Common myeloid progenitor, CD34-positive (primary cell): ENCODE measurements around the gene NCF4.

ENCODE experiments used
- CTCF ChIA-PET: fragments of 350-600 bp; sonication (Branson Sonifier 250); formaldehyde crosslinking; loops from one replicate; lab custom pipeline; 2021; ENCODE audit warnings: antibody characterized with exemption; lab: Charles Lee
- POLR2A ChIA-PET: fragments of 350-600 bp; sonication (Branson Sonifier 250); formaldehyde crosslinking; loops from one replicate; lab custom pipeline; 2021; ENCODE audit warnings: antibody characterized with exemption; lab: Charles Lee
- DNase-seq, 3 donors: peaks; one replicate each; pipeline versions ENCODE4 v3.0.0 to v3.0.0-alpha.2; 2013
- H3K27ac ChIP-seq, 2 experiments: 1 replicate in 1 of 2; 2 replicates in 1 of 2; pipeline ENCODE4 v1.7.0; 2013; ENCODE audit warnings: inconsistent platforms in 2 of 2, low read length in 2 of 2, mild to moderate bottlenecking in 2 of 2, low read depth in 1 of 2, moderate library complexity in 1 of 2; ENCODE audit not compliant: severe bottlenecking in 2 of 2, insufficient read depth in 1 of 2, poor library complexity in 1 of 2
- H3K27me3 ChIP-seq, 5 experiments: replicated peaks in 2 of 5; 1 replicate in 3 of 5; 2 replicates in 2 of 5; pipeline versions ENCODE4 v1.6.1 to v1.7.0; 2013; ENCODE audit warnings: low read length in 4 of 5, mild to moderate bottlenecking in 2 of 5, moderate library complexity in 2 of 5, inconsistent platforms in 1 of 5; ENCODE audit not compliant: insufficient read depth in 5 of 5, control insufficient read depth in 4 of 5
- H3K36me3 ChIP-seq, 4 experiments: 1 replicate in 2 of 4; 2 replicates in 2 of 4; pipeline versions ENCODE4 v1.6.1 to v1.7.0; 2013; ENCODE audit warnings: low read length in 3 of 4, control low read depth in 1 of 4, mild to moderate bottlenecking in 1 of 4; ENCODE audit not compliant: control insufficient read depth in 4 of 4, insufficient read depth in 4 of 4
- H3K4me1 ChIP-seq, 4 experiments: 1 replicate in 3 of 4; 2 replicates in 1 of 4; pipeline versions ENCODE4 v1.6.1 to v1.7.1; 2013; ENCODE audit warnings: low read length in 3 of 4, mild to moderate bottlenecking in 3 of 4, control low read depth in 1 of 4, inconsistent platforms in 1 of 4, moderate library complexity in 1 of 4; ENCODE audit not compliant: control insufficient read depth in 4 of 4, insufficient read depth in 4 of 4; ENCODE audit errors: control extremely low read depth in 1 of 4
- H3K4me3 ChIP-seq, 7 experiments: 1 replicate in 4 of 7; 2 replicates in 3 of 7; pipeline versions ENCODE4 v1.5.1 to v1.7.0; 2013; ENCODE audit warnings: mild to moderate bottlenecking in 7 of 7, low read length in 6 of 7, moderate library complexity in 6 of 7, inconsistent platforms in 2 of 7, low read depth in 2 of 7, control low read depth in 1 of 7; ENCODE audit not compliant: insufficient read depth in 4 of 7, control insufficient read depth in 1 of 7; ENCODE audit errors: extremely low read depth in 1 of 7
- H3K9me3 ChIP-seq, 5 experiments: 1 replicate in 4 of 5; 2 replicates in 1 of 5; pipeline versions ENCODE4 v1.6.1 to v1.7.1; 2013; ENCODE audit warnings: low read length in 4 of 5, mild to moderate bottlenecking in 2 of 5, inconsistent platforms in 1 of 5, low read depth in 1 of 5, moderate library complexity in 1 of 5; ENCODE audit not compliant: control insufficient read depth in 4 of 5, insufficient read depth in 2 of 5; ENCODE audit errors: control extremely low read depth in 1 of 5
- WGBS: methylation state at CpG from one replicate; pipeline ENCODE4 v1.1.5; 2013; ENCODE audit not compliant: insufficient coverage; 5-methylcytosine and 5-hydroxymethylcytosine counted together

NCF4 gene

DNA sequence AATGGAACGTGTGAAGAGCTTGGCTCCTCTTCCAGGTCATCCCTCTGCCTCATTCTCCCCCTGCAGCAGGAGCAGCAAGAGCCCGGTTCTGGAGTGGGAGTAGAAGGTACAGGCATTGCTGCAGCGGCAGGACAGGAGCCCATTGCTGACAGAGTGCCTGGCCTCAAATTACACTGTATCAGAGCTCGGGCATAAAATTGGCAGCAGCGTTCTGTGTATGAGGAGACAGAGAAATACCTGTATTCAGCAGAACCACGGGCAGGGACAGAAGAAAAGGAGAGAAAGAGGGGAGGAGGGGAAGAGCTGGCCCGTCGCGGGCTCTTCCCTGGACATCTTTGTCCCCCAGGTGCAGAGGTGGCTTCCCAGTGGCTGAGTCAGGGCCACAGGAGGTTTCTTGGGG, 2.6 kb upstream of the NCF4 start:
- peaks cover 0 to 6% (median 0%) of the 10 kb centered on the region in 4 experiments for H3K36me3 ChIP-seq
- H3K9me3 ChIP-seq: no peaks in the 10 kb centered on the region
- POLR2A ChIA-PET: no interaction called here
- H3K4me1 ChIP-seq: peaks cover 9 to 78% (median 53%) of the 10 kb centered on the region in 4 experiments
- 96% methylated on average over 9 of the region's 9 CpGs for WGBS
- DNase-seq: no peak
- H3K27me3 ChIP-seq: no peaks in the 10 kb centered on the region
- no peak overlapping the region for H3K27ac ChIP-seq
- CTCF ChIA-PET: interaction anchor here (0.7 to 3.1 kb wide), 8 partner anchors 12 to 441 kb away, joined by 3 to 14 read pairs (median 3); no protein-coding TSS in a partner anchor
- no peak overlapping the region for H3K4me3 ChIP-seq

DNA sequence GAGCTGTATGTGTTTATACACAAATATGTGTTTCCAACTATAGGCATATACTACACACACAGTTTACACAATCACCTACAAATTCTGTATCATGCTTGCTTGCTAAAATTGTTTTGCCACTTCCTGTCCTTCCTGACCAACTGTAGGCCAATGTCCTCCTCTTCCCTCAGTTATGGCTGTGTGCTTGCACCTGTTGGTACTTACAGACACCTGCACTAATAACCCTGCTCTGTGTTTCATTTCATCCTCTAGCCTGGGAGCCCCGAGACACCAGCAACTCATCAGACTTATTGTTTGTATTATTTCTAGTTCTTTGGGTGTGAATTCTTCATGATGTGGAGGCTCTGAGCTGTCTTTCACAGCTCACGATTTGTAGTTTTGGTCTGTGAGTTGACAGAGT, 1.8 kb upstream of the NCF4 start:
- Histone ChIP-seq H3K4me3 (no peak overlapping the region), H3K9me3 (no peaks in the 10 kb centered on the region), H3K36me3 (peaks cover 0 to 14% (median 2%) of the 10 kb centered on the region in 4 experiments), H3K4me1 (peaks cover 9 to 78% (median 49%) of the 10 kb centered on the region in 4 experiments), H3K27me3 (no peaks in the 10 kb centered on the region), H3K27ac (no peak overlapping the region)
- 100% methylated on average over 1 of the region's 2 CpGs for WGBS
- ChIA-PET CTCF (interaction anchor here (0.6 to 3.1 kb wide), 10 partner anchors 13 to 331 kb away, joined by 3 to 10 read pairs (median 3); no protein-coding TSS in a partner anchor), POLR2A (no interaction called here)
- DNase-seq: no peak

DNA sequence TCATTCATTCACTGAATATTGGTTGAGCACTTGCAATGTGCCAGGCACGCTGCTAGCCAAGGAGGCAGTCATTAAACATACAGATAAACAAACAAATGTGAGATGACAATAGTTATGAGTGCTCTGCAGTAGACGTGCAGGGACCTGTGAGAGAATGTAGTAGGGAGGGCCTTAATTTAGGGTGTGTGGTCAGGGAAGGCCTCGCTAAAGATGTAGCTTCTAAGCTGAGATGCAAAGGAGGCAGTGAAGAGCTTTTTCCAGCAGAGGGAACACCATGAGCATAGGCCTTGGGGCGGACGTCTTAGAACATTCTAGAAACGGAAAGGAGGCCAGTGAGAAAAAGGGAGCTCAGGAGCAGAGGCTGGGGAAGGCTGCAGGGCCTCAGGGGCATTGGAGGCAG, 789 bp upstream of the NCF4 start:
- H3K4me3 ChIP-seq: peak overlapping the region in 1 of 7 experiments; percentile 67
- ChIA-PET POLR2A (no interaction called here), CTCF (interaction anchor here (0.9 to 3.1 kb wide), 6 partner anchors 12 to 310 kb away, joined by 3 to 10 read pairs (median 4); no protein-coding TSS in a partner anchor)
- peak overlapping the region; percentile 92 to 97 for H3K27ac ChIP-seq
- 88% methylated on average over 5 of the region's 6 CpGs for WGBS
- H3K36me3 ChIP-seq: peaks cover 0 to 25% (median 5%) of the 10 kb centered on the region in 4 experiments
- H3K4me1 ChIP-seq: peaks cover 9 to 89% (median 57%) of the 10 kb centered on the region in 4 experiments
- no peaks in the 10 kb centered on the region for H3K9me3 ChIP-seq
- H3K27me3 ChIP-seq: no peaks in the 10 kb centered on the region
- DNase-seq: no peak

DNA sequence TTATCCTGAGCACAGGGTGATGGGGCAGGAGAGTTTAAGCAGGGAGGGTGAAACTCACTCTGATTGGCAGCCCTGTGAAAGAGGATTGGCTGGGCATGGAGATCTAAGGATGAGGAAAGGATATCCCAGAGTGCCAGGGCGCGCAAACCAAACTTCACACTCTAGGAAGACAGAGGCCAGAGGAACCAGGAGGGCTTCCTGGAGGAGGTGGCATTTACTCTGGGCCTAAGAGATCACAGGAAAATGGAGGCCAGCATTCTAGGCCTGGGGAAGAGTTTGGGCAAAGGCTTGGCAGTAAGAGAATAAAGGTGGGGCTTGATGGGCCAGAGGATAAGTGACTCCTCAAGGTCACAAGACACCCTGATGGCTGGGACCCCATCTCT, 377 bp upstream of the NCF4 start:
- Histone ChIP-seq H3K4me1 (peaks cover 9 to 93% (median 61%) of the 10 kb centered on the region in 4 experiments), H3K4me3 (peak overlapping the region in 2 of 7 experiments; percentile 64 to 67), H3K9me3 (no peaks in the 10 kb centered on the region), H3K27me3 (no peaks in the 10 kb centered on the region), H3K36me3 (peaks cover 0 to 29% (median 9%) of the 10 kb centered on the region in 4 experiments), H3K27ac (peak overlapping the region; percentile 92 to 97)
- POLR2A ChIA-PET: interaction anchor here (0.8 kb wide), 1 partner anchor 117 kb away, joined by 3 read pairs; no protein-coding TSS in a partner anchor
- CTCF ChIA-PET: interaction anchor here (0.9 to 3.1 kb wide), 4 partner anchors 13 to 311 kb away, joined by 3 to 10 read pairs (median 4); no protein-coding TSS in a partner anchor
- WGBS: 89% methylated on average over 2 of the region's 2 CpGs
- DNase-seq: no peak

DNA sequence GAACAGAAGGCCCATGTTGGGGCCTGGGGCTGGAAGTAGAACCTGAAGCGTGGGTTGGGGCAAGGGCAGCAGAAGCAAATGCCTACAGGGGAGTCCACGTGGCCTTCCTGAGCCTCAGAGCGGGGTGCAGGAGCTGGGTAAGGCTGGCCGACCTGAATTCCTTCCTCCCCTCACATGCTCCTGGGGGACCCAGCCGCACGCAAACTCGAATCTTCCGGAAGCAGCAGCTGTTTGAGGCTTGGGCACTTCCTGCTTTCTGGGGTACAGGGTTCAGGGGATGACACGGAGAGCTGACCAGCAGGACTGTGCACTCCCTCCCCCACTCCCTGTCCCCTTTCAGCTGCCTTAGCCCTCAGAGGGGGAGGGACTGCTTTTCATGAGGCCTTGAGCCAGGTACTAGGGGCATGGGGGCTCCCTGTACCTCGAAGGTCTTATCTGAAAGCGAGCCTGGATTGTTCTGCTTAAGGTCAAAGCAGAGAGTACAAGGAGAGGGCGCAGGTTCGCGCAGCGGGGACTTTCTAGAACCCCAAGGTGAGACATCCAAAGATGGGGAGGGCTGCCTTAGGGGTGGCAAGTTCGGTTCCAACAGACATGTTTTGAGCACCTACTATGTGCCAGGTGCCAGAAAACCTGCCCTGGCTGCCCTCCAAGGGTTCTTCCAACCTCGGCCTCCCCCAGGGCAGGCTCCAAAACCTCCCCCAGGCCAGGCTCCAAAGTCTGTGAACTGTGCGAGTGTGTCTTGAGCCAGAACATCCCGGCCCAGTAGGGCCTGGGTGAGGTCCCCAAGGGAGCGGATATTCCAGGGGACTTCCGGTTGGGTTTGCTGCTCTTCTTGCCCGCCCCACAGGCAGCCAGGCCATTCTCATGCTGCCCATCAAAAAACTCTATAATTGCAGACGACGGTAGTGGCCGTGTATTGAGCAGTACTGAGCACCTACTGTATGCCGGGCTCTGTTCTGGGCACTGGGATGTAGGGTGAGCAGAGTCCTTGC, 1.7 kb downstream of the NCF4 start:
- H3K27me3 ChIP-seq: no peaks in the 10 kb centered on the region
- H3K4me3 ChIP-seq: peak overlapping the region in 4 of 7 experiments; percentile 11 to 67 (median 52)
- CTCF ChIA-PET: interaction anchor here (1.7 kb wide), 1 partner anchor 10 kb away, joined by 5 read pairs; no protein-coding TSS in a partner anchor
- H3K9me3 ChIP-seq: no peaks in the 10 kb centered on the region
- WGBS: 73% methylated on average over 18 of the region's 26 CpGs
- H3K4me1 ChIP-seq: peaks cover 6 to 77% (median 54%) of the 10 kb centered on the region in 4 experiments
- peak; percentile 86 to 96 (median 94) for DNase-seq
- peaks cover 2 to 50% (median 26%) of the 10 kb centered on the region in 4 experiments for H3K36me3 ChIP-seq
- POLR2A ChIA-PET: no interaction called here
- H3K27ac ChIP-seq: peak overlapping the region; percentile 92 to 97

DNA sequence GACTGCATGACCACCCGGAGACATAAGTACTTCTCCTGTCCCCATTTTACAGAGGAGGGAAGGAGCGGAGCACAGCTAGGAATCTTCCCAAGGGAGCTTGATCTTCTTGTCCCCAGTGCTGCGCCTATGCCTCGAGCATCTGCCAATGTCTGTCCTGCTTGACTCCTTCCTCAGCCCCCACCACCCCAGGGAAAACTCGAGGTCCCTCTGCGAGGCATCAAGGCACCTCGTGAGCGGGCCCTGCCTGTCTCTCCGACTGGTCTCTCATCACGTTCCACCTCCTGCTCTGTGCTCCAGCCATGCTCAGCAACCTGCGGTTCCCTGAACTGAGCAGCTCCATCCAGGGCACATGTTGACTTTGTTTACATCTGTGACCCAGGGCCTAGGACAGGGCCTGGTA, 2.5 kb downstream of the NCF4 start:
- no peak for DNase-seq
- H3K27me3 ChIP-seq: no peaks in the 10 kb centered on the region
- H3K9me3 ChIP-seq: no peaks in the 10 kb centered on the region
- ChIA-PET CTCF (interaction anchor here (1.7 to 3.3 kb wide), 2 partner anchors 11 to 115 kb away, joined by 5 to 8 read pairs; no protein-coding TSS in a partner anchor), POLR2A (interaction anchor here (0.6 kb wide), 1 partner anchor 31 kb away, joined by 3 read pairs; no protein-coding TSS in a partner anchor)
- H3K27ac ChIP-seq: peak overlapping the region; percentile 92 to 97
- WGBS: 88% methylated on average over 5 of the region's 11 CpGs
- peaks cover 2 to 57% (median 33%) of the 10 kb centered on the region in 4 experiments for H3K36me3 ChIP-seq
- H3K4me1 ChIP-seq: peaks cover 3 to 69% (median 54%) of the 10 kb centered on the region in 4 experiments
- H3K4me3 ChIP-seq: no peak overlapping the region
